SK-N-MC (cell line): Measurements from ENCODE around the gene WAC.

Experiments
- EZH2 ChIP-seq: fragments of 200-600 bp; sonication (generic); IDR thresholded peaks from one replicate; pipeline ENCODE4 v1.6.1; 2017; ENCODE audit warnings: antibody characterized with exemption
- FOXP2 ChIP-seq: optimal IDR thresholded peaks from 2 replicates; pipeline ENCODE3; 2011; ENCODE audit warnings: mild to moderate bottlenecking, moderate library complexity; ENCODE audit not compliant: insufficient read depth; ENCODE audit errors: extremely low read length, control extremely low read depth
- POLR2AphosphoS5 ChIP-seq: IDR thresholded peaks from 2 replicates; pipeline ENCODE4 v1.6.1; 2012; ENCODE audit warnings: mild to moderate bottlenecking, low read depth, low read length, borderline replicate concordance

DNA sequence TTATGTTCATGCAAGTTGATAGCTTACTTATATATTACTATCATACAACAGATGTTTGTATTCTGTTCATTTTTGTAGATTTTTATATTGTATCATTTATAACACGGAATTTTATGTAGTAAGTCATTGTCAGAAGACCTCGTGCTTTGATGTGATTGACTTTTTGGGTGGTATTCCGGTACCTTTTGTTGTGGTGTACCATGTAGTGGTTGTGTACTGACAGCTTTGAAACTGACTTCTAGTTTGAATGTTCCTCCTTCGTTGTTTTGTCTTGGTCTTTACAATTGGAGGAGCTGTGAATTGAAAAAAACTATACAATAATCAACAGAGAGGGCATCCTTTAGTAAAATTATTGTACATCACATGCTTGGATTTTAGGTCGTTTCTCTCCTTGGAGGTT lies 61.5 kb downstream of the WAC start:
- TF ChIP-seq EZH2: no peak
- no peak for TF ChIP-seq POLR2AphosphoS5
- no peak for TF ChIP-seq FOXP2
